HL-60 (cell line): Measurements from ENCODE around the gene DNAJC1.

Experiments used
- DNase-seq, 2 experiments: peaks; one replicate each; pipeline ENCODE4 v3.0.0-alpha.2; 2010 to 2020; ENCODE audit warnings: low read depth in 1 of 2, low spot score in 1 of 2
- H3K27ac ChIP-seq: fragments of 250-450 bp; sonication (Bioruptor Pico); replicated peaks from 2 replicates; pipeline ENCODE4 v1.5.1; 2020; ENCODE audit warnings: mild to moderate bottlenecking, moderate library complexity
- H3K27me3 ChIP-seq: fragments of 250-450 bp; sonication (Bioruptor Pico); 2 replicates; pipeline ENCODE4 v1.5.1; 2021; ENCODE audit warnings: mild to moderate bottlenecking, moderate library complexity; ENCODE audit not compliant: insufficient read depth, poor library complexity, severe bottlenecking
- H3K4me3 ChIP-seq: replicated peaks from 2 replicates; pipeline ENCODE4 v1.5.1; 2011; ENCODE audit warnings: mild to moderate bottlenecking, control low read depth, low read length; ENCODE audit not compliant: insufficient read depth
- CTCF ChIP-seq: IDR thresholded peaks from one replicate; pipeline ENCODE4 v1.5.1; 2011; ENCODE audit warnings: low read length, control low read depth, inconsistent platforms; ENCODE audit not compliant: insufficient read depth
- GABPA ChIP-seq: IDR thresholded peaks from 2 replicates; pipeline ENCODE4 v1.6.1; 2012; ENCODE audit warnings: low read depth
- POLR2AphosphoS5 ChIP-seq: IDR thresholded peaks from 2 replicates; pipeline ENCODE4 v1.6.1; 2012; ENCODE audit warnings: low read depth
- REST ChIP-seq: IDR thresholded peaks from 2 replicates; pipeline ENCODE4 v1.6.1; 2012; ENCODE audit warnings: low read depth; ENCODE audit not compliant: insufficient replicate concordance
- SPI1 ChIP-seq: IDR thresholded peaks from 2 replicates; pipeline ENCODE4 v1.6.1; 2012; ENCODE audit warnings: low read depth, mild to moderate bottlenecking, borderline replicate concordance

The DNAJC1 gene

GRCh38 chr10:21808550-21808949, 195.0 kb downstream of the DNAJC1 start:
- Histone ChIP-seq H3K27ac (no peak overlapping the region), H3K4me3 (no peak overlapping the region), H3K27me3 (no peaks in the 10 kb centered on the region)
- TF ChIP-seq CTCF, result no peak
- TF ChIP-seq GABPA, result no peak
- no peak for TF ChIP-seq REST
- TF ChIP-seq POLR2AphosphoS5, result no peak
- TF ChIP-seq SPI1, result no peak
- DNase-seq, result no peak

GRCh38 chr10:21807180-21807579, 196.3 kb downstream of the DNAJC1 start:
- no peak for DNase-seq
- Histone ChIP-seq H3K4me3 (no peak overlapping the region), H3K27ac (no peak overlapping the region), H3K27me3 (no peaks in the 10 kb centered on the region)
- no peak for TF ChIP-seq CTCF
- TF ChIP-seq REST, result no peak
- no peak for TF ChIP-seq POLR2AphosphoS5
- no peak for TF ChIP-seq SPI1
- no peak for TF ChIP-seq GABPA

- no peak for TF ChIP-seq POLR2AphosphoS5
- no peak for TF ChIP-seq GABPA
- TF ChIP-seq CTCF, result no peak
- no peak for TF ChIP-seq SPI1
- no peak for TF ChIP-seq REST
- no peak for DNase-seq
- H3K27me3 ChIP-seq, result no peaks in the 10 kb centered on the region
- H3K27ac ChIP-seq, result no peak overlapping the region
- H3K4me3 ChIP-seq, result no peak overlapping the region
These were observed 200.2 kb downstream of the DNAJC1 start for GRCh38 chr10:21803374-21803773.
